ENCODE results near the gene XPO4. TPM values are rescaled to one million over a fixed set of nuclear protein-coding genes. Genes with fewer than 3 reads are reported as not detected.
A peak's percentile ranks its signal among the peaks of the same experiment; 100 is the strongest.

XPO4 gene
- total RNA-seq, 1 experiment from 2014 or later, result 39.9 TPM

- intact Hi-C loops (cut with micrococcal nuclease), result no loop called here
- ChIA-PET CTCF (no interaction called here), POLR2A (ENCODE audit: unreplicated experiment) (no interaction called here)
- Histone ChIP-seq H3K79me2 (ENCODE audit: low read length) (peaks cover 22% of the 10 kb centered on the region), H3K4me3 (ENCODE audit: low read length) (no peak overlapping the region), H3K9me2 (replicated peaks; ENCODE audit: low read length) (no peaks in the 10 kb centered on the region), H3K27me3 (ENCODE audit: low read length) (no peaks in the 10 kb centered on the region), H2AFZ (ENCODE audit: low read length) (no peak overlapping the region), H3F3A (ENCODE audit: low read length, unreplicated experiment) (no peaks in the 10 kb centered on the region), H4K20me1 (ENCODE audit: low read length) (no peaks in the 10 kb centered on the region), H3K4me2 (ENCODE audit: low read length) (no peak overlapping the region), H3K27ac (ENCODE audit: low read length) (no peak overlapping the region), H3K36me3 (ENCODE audit: low read depth, low read length) (peaks cover 6% of the 10 kb centered on the region; the same call in 1 of the 2 replicates), H3K4me1 (ENCODE audit: insufficient read depth, low read length) (peaks cover 13% of the 10 kb centered on the region), H3K9ac (ENCODE audit: low read length) (no peak overlapping the region), H3K9me3 (ENCODE audit: low read length) (no peaks in the 10 kb centered on the region)
- TF ChIP-seq EZH2phosphoT487 (IDR thresholded peaks at IDR 0.05; ENCODE audit: borderline replicate concordance, low read length) (no peak), EZH2 (IDR thresholded peaks at IDR 0.05; ENCODE audit: low read length, unreplicated experiment) (no peak), CTCF (conservative IDR thresholded peaks at IDR 0.05; ENCODE audit: low read depth, low read length) (no peak)
- ATAC-seq (no peak), DNase-seq (no peak)
- BruUV-seq (replicated peaks), result no TSS peak
Observed at GRCh38 chr13:20775961-20776360, 126.6 kb downstream of the XPO4 start.

GRCh38 chr13:20774746-20775145 is 127.8 kb downstream of the XPO4 start:
- DNase-seq (no peak), ATAC-seq (no peak)
- ChIA-PET POLR2A (ENCODE audit: unreplicated experiment) (no interaction called here), CTCF (no interaction called here)
- no peak for TF ChIP-seq EZH2 (IDR thresholded peaks at IDR 0.05; ENCODE audit: low read length, unreplicated experiment)
- intact Hi-C loops (cut with micrococcal nuclease), result loop anchor here (5.0 kb wide), 1 partner anchor 582 kb away; the partner anchor contains the start of gene GJB2
- H3K9me3 ChIP-seq (ENCODE audit: low read length), result no peaks in the 10 kb centered on the region
- H3K9ac ChIP-seq (ENCODE audit: low read length), result no peak overlapping the region
- no peaks in the 10 kb centered on the region for H3K9me2 ChIP-seq (replicated peaks; ENCODE audit: low read length)
- H3K27ac ChIP-seq (ENCODE audit: low read length), result no peak overlapping the region
- H3K36me3 ChIP-seq (ENCODE audit: low read depth, low read length), result peaks cover 17% of the 10 kb centered on the region; the same call in 1 of the 2 replicates
- no TSS peak for BruUV-seq (replicated peaks)
- no peaks in the 10 kb centered on the region for H3K27me3 ChIP-seq (ENCODE audit: low read length)
- peaks cover 13% of the 10 kb centered on the region for H3K4me1 ChIP-seq (ENCODE audit: insufficient read depth, low read length)
- H4K20me1 ChIP-seq (ENCODE audit: low read length), result no peaks in the 10 kb centered on the region
- H3K79me2 ChIP-seq (ENCODE audit: low read length), result peaks cover 23% of the 10 kb centered on the region
- no peak overlapping the region for H2AFZ ChIP-seq (ENCODE audit: low read length)
- no peaks in the 10 kb centered on the region for H3F3A ChIP-seq (ENCODE audit: low read length, unreplicated experiment)
- H3K4me3 ChIP-seq (ENCODE audit: low read length), result no peak overlapping the region
- H3K4me2 ChIP-seq (ENCODE audit: low read length), result no peak overlapping the region

GRCh38 chr13:20773194-20774080 is 129.1 kb downstream of the XPO4 start, which contains the start of gene EEF1AKMT1:
Gene EEF1AKMT1 (minus strand): TSS chr13:20773961. CDS start chr13:20757598, 16,363 bp downstream.
- DNase-seq (peak; percentile 96), ATAC-seq (peak; percentile 94)
- Histone ChIP-seq H3K27me3 (ENCODE audit: low read length) (no peaks in the 10 kb centered on the region), H3K79me2 (ENCODE audit: low read length) (peaks cover 23% of the 10 kb centered on the region), H3K27ac (ENCODE audit: low read length) (peak within 1 kb of the TSS; percentile 65), H3F3A (ENCODE audit: low read length, unreplicated experiment) (no peaks in the 10 kb centered on the region), H3K9me3 (ENCODE audit: low read length) (no peaks in the 10 kb centered on the region), H3K9ac (ENCODE audit: low read length) (peak within 1 kb of the TSS; percentile 94), H3K4me1 (ENCODE audit: insufficient read depth, low read length) (peaks cover 13% of the 10 kb centered on the region), H3K4me2 (ENCODE audit: low read length) (peak within 1 kb of the TSS; percentile 90), H4K20me1 (ENCODE audit: low read length) (no peaks in the 10 kb centered on the region), H2AFZ (ENCODE audit: low read length) (peak within 1 kb of the TSS; percentile 90), H3K9me2 (replicated peaks; ENCODE audit: low read length) (no peaks in the 10 kb centered on the region), H3K4me3 (ENCODE audit: low read length) (peak within 1 kb of the TSS; percentile 77), H3K36me3 (ENCODE audit: low read depth, low read length) (peaks cover 20% of the 10 kb centered on the region; the same call in 1 of the 2 replicates)
- TF ChIP-seq CTCF (conservative IDR thresholded peaks at IDR 0.05; ENCODE audit: low read depth, low read length) (no peak), EZH2 (IDR thresholded peaks at IDR 0.05; ENCODE audit: low read length, unreplicated experiment) (no peak), EZH2phosphoT487 (IDR thresholded peaks at IDR 0.05; ENCODE audit: borderline replicate concordance, low read length) (no peak)
- TSS peak; percentile 68 for BruUV-seq (replicated peaks)
- intact Hi-C loops (cut with micrococcal nuclease), result loop anchor here (5.0 kb wide), 1 partner anchor 581 kb away; the partner anchor contains the start of gene GJB2
- ChIA-PET CTCF (interaction anchor here (1.0 kb wide), 1 partner anchor 55 kb away, joined by 3 read pairs; no protein-coding TSS in a partner anchor), POLR2A (ENCODE audit: unreplicated experiment) (no interaction called here)

Measured in PC-3 (cell line).